K562 (cell line): ENCODE measurements around the gene HNRNPU. TPM values are rescaled to one million over a fixed set of nuclear protein-coding genes. Genes with fewer than 3 reads are reported as not detected.

Experiments
- ATF4 ChIP-seq: fragments of 450-650 bp; formaldehyde crosslinking; IDR thresholded peaks from 2 replicates; pipeline ENCODE4 v1.4.0; 2022; ENCODE audit warnings: mild to moderate bottlenecking, moderate library complexity
- BRD4 ChIP-seq: fragments of 200-600 bp; sonication (generic); IDR thresholded peaks from 2 replicates; pipeline ENCODE4 v1.6.1; 2017; ENCODE audit warnings: inconsistent platforms
- EZH2 ChIP-seq: IDR thresholded peaks from 2 replicates; pipeline ENCODE4 v1.6.1; 2012; ENCODE audit warnings: low read depth, mild to moderate bottlenecking, inconsistent platforms, low read length, borderline replicate concordance
- KAT7 ChIP-seq: sonication (generic); formaldehyde crosslinking; IDR thresholded peaks from 2 replicates; pipeline ENCODE4 v1.8.0; 2022; ENCODE audit warnings: missing genetic modification reagents, mild to moderate bottlenecking, borderline replicate concordance
- KHSRP ChIP-seq: fragments of 450-650 bp; IDR thresholded peaks from 2 replicates; pipeline ENCODE4 v1.6.1; 2017
- L3MBTL2 ChIP-seq: fragments of 450-650 bp; IDR thresholded peaks from 2 replicates; pipeline ENCODE4 v1.6.1; 2016; ENCODE audit warnings: mild to moderate bottlenecking, moderate library complexity
- LEF1 ChIP-seq: fragments of 450-650 bp; IDR thresholded peaks from 2 replicates; pipeline ENCODE4 v1.6.1; 2016; ENCODE audit warnings: mild to moderate bottlenecking
- MAFG ChIP-seq: fragments of 450-650 bp; conservative IDR thresholded peaks from 2 replicates; pipeline ENCODE4 v1.6.1; 2016; ENCODE audit warnings: missing genetic modification characterization, missing compliant biosample characterization
- MAFK ChIP-seq: IDR thresholded peaks from 2 replicates; pipeline ENCODE4 v1.6.1; 2011; ENCODE audit warnings: low read length, improper control_type of control experiment
- NFE2L1 ChIP-seq: fragments of 450-650 bp; IDR thresholded peaks from 2 replicates; pipeline ENCODE4 v1.6.1; 2016; ENCODE audit warnings: missing genetic modification characterization, low read depth, mild to moderate bottlenecking, missing compliant biosample characterization, moderate library complexity, borderline replicate concordance
- NR3C1 ChIP-seq: sonication (generic); formaldehyde crosslinking; IDR thresholded peaks from 2 replicates; pipeline ENCODE4 v1.8.1; 2022; ENCODE audit warnings: missing genetic modification reagents
- NUFIP1 ChIP-seq: fragments of 450-650 bp; IDR thresholded peaks from 2 replicates; pipeline ENCODE4 v1.6.1; 2018; ENCODE audit not compliant: partially characterized antibody
- TOE1 ChIP-seq, 2 experiments: fragments of 450-650 bp in 1 of 2; sonication (generic) in 1 of 2; formaldehyde crosslinking in 1 of 2; IDR thresholded peaks; 2 replicates each; pipeline versions ENCODE4 v1.7.1 to v1.8.0; 2016 to 2022; ENCODE audit warnings: borderline replicate concordance in 2 of 2, mild to moderate bottlenecking in 2 of 2, antibody characterized with exemption in 1 of 2, inconsistent platforms in 1 of 2, low read depth in 1 of 2, missing genetic modification reagents in 1 of 2, moderate library complexity in 1 of 2
- ZBTB40 ChIP-seq, 2 experiments: fragments of 450-650 bp in 1 of 2; sonication (generic) in 1 of 2; formaldehyde crosslinking in 1 of 2; IDR thresholded peaks; 2 replicates each; pipeline versions ENCODE4 v1.7.1 to v1.9.0; 2016 to 2022; ENCODE audit warnings: inconsistent platforms in 1 of 2, mild to moderate bottlenecking in 1 of 2, missing genetic modification reagents in 1 of 2
- ZNF280B ChIP-seq: fragments of 250-450 bp; sonication (Bioruptor Pico); IDR thresholded peaks from 2 replicates; pipeline ENCODE4 v1.5.1; 2021; ENCODE audit warnings: mild to moderate bottlenecking
- ZNF717 ChIP-seq: fragments of 250-450 bp; sonication (Bioruptor Pico); IDR thresholded peaks from 2 replicates; pipeline ENCODE4 v1.5.0; 2021
- polyA plus RNA-seq, 8 experiments: library from polyadenylated mRNA; depleted of rRNA in 4 of 8; stranded (reverse) in 5 of 8; unstranded in 3 of 8; fragments of >200 nt; fragmentation: Nextera tagmentation in 2 of 8; fragmentation: Illumina TruSeq in 1 of 8; extraction: Ambion mirVana in 2 of 8; extraction: Trizol in 1 of 8; gene quantifications; 2 replicates each; pipeline versions ENCODE4 v1.2.1 to v1.2.3, GENCODE V29; 2011 to 2014; ENCODE audit warnings: inconsistent platforms in 1 of 8, missing spikeins in 1 of 8
- total RNA-seq, 7 experiments: library from RNA; depleted of rRNA in 6 of 7; stranded (reverse); fragments of >200 nt in 6 of 7; fragmentation: Illumina TruSeq in 2 of 7; extraction: Trizol in 2 of 7; gene quantifications; 2 replicates each; pipeline versions ENCODE4 v1.2.1 to v1.2.3, GENCODE V29; 2011 to 2021; ENCODE audit warnings: low replicate concordance in 1 of 7

Gene HNRNPU
- total and polyA plus RNA-seq, 9 of the 15 experiments (the other 6 are each of a cell fraction or from before 2014, with no cell fraction given): 159 to 777 (median 577) TPM

- TF ChIP-seq ATF4 (CRISPR knock-in tag) (peak; percentile 37; the same call in 1 of the 2 replicates), ZBTB40 (IDR thresholded peaks at IDR 0.05) (peak; percentile 56; the same call in 1 of the 2 replicates), ZBTB40 (CRISPR knock-in tag; IDR thresholded peaks at IDR 0.05) (no peak), BRD4 (no peak; the same call in 1 of the 2 replicates), MAFG (tag) (no peak), MAFK (peak; percentile 86; the same call in 1 of the 2 replicates), EZH2 (no peak), KHSRP (no peak; the same call in 1 of the 2 replicates), ZNF717 (CRISPR knock-in tag) (no peak), KAT7 (CRISPR knock-in tag) (no peak), L3MBTL2 (no peak), ZNF280B (CRISPR knock-in tag) (no peak), NR3C1 (CRISPR knock-in tag) (no peak), NUFIP1 (no peak), NFE2L1 (tag) (no peak), TOE1 (IDR thresholded peaks at IDR 0.05; ENCODE audit: borderline replicate concordance) (peak; percentile 84; the same call in 1 of the 2 replicates), TOE1 (CRISPR knock-in tag; IDR thresholded peaks at IDR 0.05; ENCODE audit: borderline replicate concordance, low read depth) (no peak), LEF1 (no peak; the same call in 1 of the 2 replicates)
These were observed 30.4 kb downstream of the HNRNPU start (continued) for GRCh38 chr1:244833734-244834542.
